GM11168 (cell line): Measurements from ENCODE around the gene MYZAP.

ENCODE experiments used
- in situ Hi-C: fragments of 300-500 bp; cut with MboI; formaldehyde crosslinking; loops from one replicate; pipeline ENCODE4 v1.12.0; 2022; ENCODE audit warnings: low sequenced_read_pairs; ENCODE audit not compliant: unreplicated experiment

MYZAP gene

GRCh38 chr15:57684491-57685151 lies 92.9 kb downstream of the MYZAP start:
- in situ Hi-C loops: no loop called here

- in situ Hi-C loops: no loop called here
These were observed 93.8 kb downstream of the MYZAP start for GRCh38 chr15:57685306-57686095.

- in situ Hi-C loops: no loop called here
These were observed 95.0 kb downstream of the MYZAP start for GRCh38 chr15:57686657-57687056.

- in situ Hi-C loops: no loop called here
These were observed 98.8 kb downstream of the MYZAP start for GRCh38 chr15:57690341-57690966.

- in situ Hi-C loops: no loop called here
These were observed 99.4 kb downstream of the MYZAP start for GRCh38 chr15:57691082-57691481.

GRCh38 chr15:57692709-57693108 lies 101.0 kb downstream of the MYZAP start:
- in situ Hi-C loops: no loop called here

GRCh38 chr15:57694279-57694678 lies 102.6 kb downstream of the MYZAP start:
- in situ Hi-C loops: no loop called here

GRCh38 chr15:57696146-57696545 lies 104.4 kb downstream of the MYZAP start:
- in situ Hi-C loops: no loop called here

- in situ Hi-C loops: no loop called here
These were observed 105.9 kb downstream of the MYZAP start for GRCh38 chr15:57697588-57697987.

- in situ Hi-C loops: no loop called here
These were observed 106.5 kb downstream of the MYZAP start for GRCh38 chr15:57698243-57698642.

- in situ Hi-C loops: no loop called here
These were observed 107.3 kb downstream of the MYZAP start for GRCh38 chr15:57698991-57699390.

GRCh38 chr15:57703387-57703786 lies 111.7 kb downstream of the MYZAP start:
- in situ Hi-C loops: no loop called here

GRCh38 chr15:57704441-57704840 lies 112.7 kb downstream of the MYZAP start:
- in situ Hi-C loops: no loop called here

GRCh38 chr15:57705746-57706404 lies 114.2 kb downstream of the MYZAP start:
- in situ Hi-C loops: no loop called here

GRCh38 chr15:57706405-57707209 lies 114.9 kb downstream of the MYZAP start, which contains the start of gene POLR2M:
Gene POLR2M, plus strand, starts transcription at chr15:57706714. Its CDS starts 129 bp downstream, at chr15:57706843.
- in situ Hi-C loops: no loop called here

- in situ Hi-C loops: no loop called here
These were observed 116.3 kb downstream of the MYZAP start for GRCh38 chr15:57708047-57708446.

- in situ Hi-C loops: no loop called here
These were observed 126.6 kb downstream of the MYZAP start for GRCh38 chr15:57718309-57718708.

GRCh38 chr15:57720867-57721266 lies 129.2 kb downstream of the MYZAP start:
- in situ Hi-C loops: no loop called here

- in situ Hi-C loops: no loop called here
These were observed 134.7 kb downstream of the MYZAP start for GRCh38 chr15:57726411-57726810.

- in situ Hi-C loops: no loop called here
These were observed 135.3 kb downstream of the MYZAP start for GRCh38 chr15:57727031-57727430.
